Measurements from ENCODE around the gene PCMTD2.

The PCMTD2 gene

GRCh38 chr20:64253443-64253842 lies 2.1 kb upstream of the PCMTD2 start:
- H3K27me3 Mint-ChIP-seq: peaks cover 12 to 14% of the 10 kb centered on the region in 2 donors
- no peak for ATAC-seq (replicated peaks)
- no peak overlapping the region for H3K27ac Mint-ChIP-seq
- H3K36me3 Mint-ChIP-seq: peaks cover 0 to 4% of the 10 kb centered on the region in 2 donors
- H3K9me3 Mint-ChIP-seq: no peaks in the 10 kb centered on the region
- no peak for DNase-seq
- H3K4me3 Mint-ChIP-seq: no peak overlapping the region
- peaks cover 24 to 47% of the 10 kb centered on the region in 2 donors for H3K4me1 Mint-ChIP-seq

- peaks cover 12 to 14% of the 10 kb centered on the region in 2 donors for H3K27me3 Mint-ChIP-seq
- H3K36me3 Mint-ChIP-seq: peaks cover 0 to 4% of the 10 kb centered on the region in 2 donors
- H3K27ac Mint-ChIP-seq: peak overlapping the region; percentile 88
- H3K9me3 Mint-ChIP-seq: no peaks in the 10 kb centered on the region
- H3K4me1 Mint-ChIP-seq: peaks cover 31 to 54% of the 10 kb centered on the region in 2 donors
- no peak for DNase-seq
- ATAC-seq (replicated peaks): no peak
- peak overlapping the region; percentile 88 to 94 for H3K4me3 Mint-ChIP-seq
Observed at GRCh38 chr20:64254156-64254555, 1.4 kb upstream of the PCMTD2 start.

DNA sequence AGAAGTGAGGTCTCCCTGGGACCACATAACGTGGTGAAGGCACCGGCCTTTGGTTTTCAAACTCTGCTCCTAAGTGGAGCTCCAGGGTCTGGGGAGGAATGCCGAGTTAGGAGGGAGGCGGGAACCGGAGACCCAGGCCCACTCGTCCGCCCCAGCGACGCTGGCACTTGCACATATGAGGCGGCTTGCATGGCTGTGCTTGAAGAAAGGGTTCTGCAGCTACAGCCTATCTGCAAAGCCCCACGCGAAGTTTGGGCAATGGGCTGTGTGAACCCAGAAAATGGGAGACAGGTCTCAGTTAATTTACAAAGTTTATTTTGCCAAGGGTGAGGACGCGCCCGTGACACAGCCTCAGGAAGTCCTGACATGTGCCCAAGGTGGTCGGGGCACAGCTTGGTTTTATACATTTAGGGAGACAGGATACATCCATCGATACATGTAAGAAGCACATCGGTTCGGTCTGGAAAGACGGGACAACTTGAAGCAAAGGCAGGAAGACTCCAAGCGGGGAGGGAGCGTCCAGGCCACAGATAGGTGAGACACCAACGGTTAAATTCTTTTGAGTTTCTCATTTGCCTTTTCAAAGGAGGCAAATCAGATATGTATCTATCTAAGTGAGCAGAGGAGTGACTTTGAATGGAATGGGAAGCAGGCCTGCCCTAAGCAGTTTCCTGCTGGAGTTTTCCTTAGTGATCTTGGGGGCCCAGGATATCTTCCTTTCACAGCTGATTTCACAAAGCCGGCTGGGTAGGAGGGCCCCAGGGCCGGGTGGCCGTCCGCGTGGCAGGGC lies 782 bp upstream of the PCMTD2 start:
- Mint-ChIP-seq H3K27ac (peak overlapping the region; percentile 88), H3K36me3 (peaks cover 0 to 4% of the 10 kb centered on the region in 2 donors), H3K9me3 (no peaks in the 10 kb centered on the region), H3K4me1 (peaks cover 31 to 55% of the 10 kb centered on the region in 2 donors), H3K27me3 (peaks cover 10 to 13% of the 10 kb centered on the region in 2 donors), H3K4me3 (peak overlapping the region; percentile 88 to 94)
- DNase-seq (no peak), ATAC-seq (replicated peaks) (no peak)

DNA sequence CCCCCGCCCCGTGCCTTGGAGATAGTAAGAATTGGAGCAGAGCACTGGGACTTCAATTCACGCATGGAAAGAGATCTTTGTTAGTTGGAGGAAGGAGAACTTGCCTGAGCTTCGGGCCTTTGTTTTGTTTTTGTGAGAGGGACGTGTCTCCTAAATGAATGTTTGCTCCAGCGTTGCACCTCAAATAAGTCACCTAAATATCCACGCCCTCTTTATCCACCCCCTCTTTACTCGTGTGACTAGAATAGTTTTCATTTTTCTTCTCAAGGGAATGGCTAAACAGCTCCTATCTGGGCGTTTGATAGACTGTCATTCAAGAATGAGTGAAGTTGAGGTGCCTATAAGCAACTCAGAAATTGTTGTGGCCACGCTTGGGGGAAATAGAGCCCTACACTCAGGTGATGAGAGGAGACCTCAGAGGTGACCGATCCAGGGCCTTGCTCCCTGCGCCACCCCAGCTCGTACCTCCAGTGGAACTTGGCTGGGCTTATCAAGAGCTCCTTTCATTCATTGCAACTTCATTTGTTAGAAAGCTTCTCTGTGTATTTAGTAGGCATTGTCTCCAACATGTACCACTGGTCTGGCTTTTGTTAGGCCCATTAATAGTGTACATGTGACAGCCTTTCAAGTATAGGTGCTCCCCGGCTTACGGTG lies 861 bp downstream of the PCMTD2 start:
- DNase-seq: no peak
- Mint-ChIP-seq H3K36me3 (peaks cover 7 to 17% of the 10 kb centered on the region in 2 donors), H3K27me3 (peaks cover 0 to 4% of the 10 kb centered on the region in 2 donors), H3K4me3 (peak overlapping the region; percentile 94 to 98), H3K27ac (peak overlapping the region; percentile 98), H3K9me3 (no peaks in the 10 kb centered on the region), H3K4me1 (peaks cover 39 to 70% of the 10 kb centered on the region in 2 donors)
- ATAC-seq (replicated peaks): no peak

DNA sequence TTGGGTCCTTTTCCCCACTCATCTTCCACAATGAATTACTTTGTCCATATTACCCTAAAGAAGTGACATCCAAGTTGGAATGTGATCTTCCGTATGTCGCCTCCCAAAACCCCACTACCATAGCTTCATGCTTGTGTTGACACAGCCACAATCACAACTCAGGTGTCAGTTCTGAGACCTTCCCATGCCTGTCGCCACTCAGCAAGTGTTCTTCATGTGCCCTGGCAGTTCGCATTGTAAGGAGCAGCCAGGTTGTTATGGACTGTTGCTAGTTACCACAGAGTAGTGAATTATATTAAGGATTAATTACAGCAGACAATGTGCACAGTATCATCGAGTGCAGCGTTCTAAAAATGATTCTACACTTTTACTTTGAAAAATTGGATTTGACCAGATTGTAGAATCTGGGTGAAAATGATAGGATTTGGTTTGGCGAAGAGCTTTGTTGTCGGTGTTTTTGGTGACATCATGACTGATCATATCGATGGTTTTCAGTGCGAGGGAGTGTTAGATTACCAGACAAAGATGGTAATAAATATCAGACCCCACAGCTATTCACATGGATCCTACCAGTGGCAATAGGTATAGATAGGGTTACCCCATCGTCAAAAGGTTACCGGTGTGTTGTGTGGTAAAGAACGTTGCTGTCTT lies 1.7 kb downstream of the PCMTD2 start:
- H3K4me1 Mint-ChIP-seq: peaks cover 38 to 70% of the 10 kb centered on the region in 2 donors
- no peak overlapping the region for H3K27ac Mint-ChIP-seq

GRCh38 chr20:64258071-64258823 lies 2.7 kb downstream of the PCMTD2 start:
- Mint-ChIP-seq H3K36me3 (peaks cover 19 to 26% of the 10 kb centered on the region in 2 donors), H3K4me3 (no peak overlapping the region), H3K9me3 (no peaks in the 10 kb centered on the region), H3K4me1 (peaks cover 32 to 69% of the 10 kb centered on the region in 2 donors), H3K27me3 (no peaks in the 10 kb centered on the region), H3K27ac (no peak overlapping the region)
- ATAC-seq (replicated peaks) (no peak), DNase-seq (no peak)

More for the DNA sequence above, 1.7 kb downstream of the PCMTD2 start:
- DNase-seq (no peak), ATAC-seq (replicated peaks) (no peak)
- Mint-ChIP-seq H3K9me3 (no peaks in the 10 kb centered on the region), H3K4me3 (peak overlapping the region; percentile 70 to 98), H3K36me3 (peaks cover 9 to 17% of the 10 kb centered on the region in 2 donors), H3K27me3 (no peaks in the 10 kb centered on the region)

DNA sequence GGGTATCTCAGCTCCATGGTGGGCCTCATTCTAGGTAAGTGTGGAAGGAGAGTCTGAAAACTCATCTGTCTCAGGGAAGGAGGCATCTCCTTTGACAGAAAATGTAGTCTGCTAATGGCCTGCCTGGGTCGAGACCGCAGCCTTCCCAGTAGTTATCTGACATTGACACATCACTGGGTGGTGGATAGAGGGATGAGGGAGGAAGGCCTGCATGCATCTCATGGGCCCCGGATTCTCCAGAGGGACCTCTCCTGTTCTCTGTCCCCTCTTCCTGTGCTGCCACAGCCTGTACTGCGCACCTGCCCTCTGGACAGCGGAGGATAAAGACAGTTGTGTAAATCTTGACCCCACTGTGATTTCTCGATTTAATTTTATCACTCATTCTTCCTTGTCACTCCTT lies 4.7 kb downstream of the PCMTD2 start:
- Mint-ChIP-seq H3K4me1 (peaks cover 28 to 65% of the 10 kb centered on the region in 2 donors), H3K27me3 (no peaks in the 10 kb centered on the region), H3K27ac (peak overlapping the region; percentile 42), H3K9me3 (no peaks in the 10 kb centered on the region), H3K4me3 (no peak overlapping the region), H3K36me3 (peaks cover 23 to 29% of the 10 kb centered on the region in 2 donors)
- ATAC-seq (replicated peaks): no peak
- DNase-seq: no peak

- no peak overlapping the region for H3K27ac Mint-ChIP-seq
- H3K4me3 Mint-ChIP-seq: no peak overlapping the region
- peaks cover 26 to 32% of the 10 kb centered on the region in 2 donors for H3K36me3 Mint-ChIP-seq
- H3K4me1 Mint-ChIP-seq: peaks cover 28 to 62% of the 10 kb centered on the region in 2 donors
- ATAC-seq (replicated peaks) (no peak), DNase-seq (no peak)
- H3K9me3 Mint-ChIP-seq: no peaks in the 10 kb centered on the region
- H3K27me3 Mint-ChIP-seq: no peaks in the 10 kb centered on the region
Observed at GRCh38 chr20:64261138-64261537, 5.6 kb downstream of the PCMTD2 start.

GRCh38 chr20:64264091-64264490 lies 8.5 kb downstream of the PCMTD2 start:
- DNase-seq (no peak), ATAC-seq (replicated peaks) (no peak)
- no peak overlapping the region for H3K4me3 Mint-ChIP-seq
- H3K27me3 Mint-ChIP-seq: no peaks in the 10 kb centered on the region
- H3K27ac Mint-ChIP-seq: no peak overlapping the region
- H3K9me3 Mint-ChIP-seq: no peaks in the 10 kb centered on the region
- peaks cover 31 to 36% of the 10 kb centered on the region in 2 donors for H3K36me3 Mint-ChIP-seq
- peaks cover 11 to 32% of the 10 kb centered on the region in 2 donors for H3K4me1 Mint-ChIP-seq

DNA sequence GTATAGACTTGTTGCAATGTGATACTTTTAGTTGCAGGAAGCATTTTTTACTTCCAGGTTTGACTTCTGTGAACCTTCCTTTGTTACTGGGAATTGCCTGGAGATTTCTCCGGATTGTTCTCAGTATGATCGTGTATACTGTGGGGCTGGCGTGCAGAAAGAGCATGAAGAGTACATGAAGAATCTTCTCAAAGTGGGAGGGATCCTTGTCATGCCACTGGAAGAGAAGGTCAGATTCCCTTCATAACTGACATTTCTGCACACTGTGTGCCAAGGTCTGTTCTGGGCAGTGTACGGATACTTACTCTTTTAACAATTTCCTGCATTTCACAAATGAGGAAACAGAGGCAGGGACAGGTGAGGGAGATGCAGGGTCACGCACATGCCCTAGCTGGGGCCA lies 9.7 kb downstream of the PCMTD2 start:
- Mint-ChIP-seq H3K27me3 (no peaks in the 10 kb centered on the region), H3K4me1 (peaks cover 19 to 34% of the 10 kb centered on the region in 2 donors), H3K36me3 (peaks cover 40 to 46% of the 10 kb centered on the region in 2 donors), H3K9me3 (no peaks in the 10 kb centered on the region), H3K4me3 (no peak overlapping the region), H3K27ac (no peak overlapping the region)
- DNase-seq: no peak
- ATAC-seq (replicated peaks): no peak

DNA sequence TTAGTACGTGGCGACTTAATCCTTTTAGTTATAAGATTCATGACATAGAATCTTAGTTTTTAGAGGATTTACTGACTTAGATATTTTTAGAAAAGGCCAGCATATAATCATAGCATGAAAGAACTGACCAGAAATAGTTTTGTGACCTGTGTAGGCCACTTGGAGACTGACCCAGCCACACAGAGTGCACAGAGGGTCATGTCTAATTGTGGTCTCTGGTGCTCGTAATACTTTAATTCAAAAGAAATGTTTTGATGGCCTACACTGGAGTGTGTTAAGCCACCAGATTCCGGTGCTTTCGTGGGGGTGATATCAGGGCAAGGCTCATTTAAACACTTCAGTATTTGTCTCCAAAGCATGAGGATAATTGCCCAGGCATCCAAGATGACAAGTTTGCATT lies 11.4 kb downstream of the PCMTD2 start:
- Mint-ChIP-seq H3K27me3 (no peaks in the 10 kb centered on the region), H3K9me3 (no peaks in the 10 kb centered on the region), H3K4me3 (no peak overlapping the region), H3K27ac (no peak overlapping the region), H3K4me1 (peaks cover 15 to 23% of the 10 kb centered on the region in 2 donors), H3K36me3 (peaks cover 34 to 42% of the 10 kb centered on the region in 2 donors)
- ATAC-seq (replicated peaks): no peak
- DNase-seq: no peak

GRCh38 chr20:64268174-64268573 lies 12.6 kb downstream of the PCMTD2 start:
- peaks cover 24 to 37% of the 10 kb centered on the region in 2 donors for H3K36me3 Mint-ChIP-seq
- H3K4me3 Mint-ChIP-seq: no peak overlapping the region
- H3K4me1 Mint-ChIP-seq: peaks cover 12 to 15% of the 10 kb centered on the region in 2 donors
- DNase-seq: no peak
- H3K27ac Mint-ChIP-seq: no peak overlapping the region
- H3K9me3 Mint-ChIP-seq: no peaks in the 10 kb centered on the region
- no peak for ATAC-seq (replicated peaks)
- H3K27me3 Mint-ChIP-seq: no peaks in the 10 kb centered on the region

GRCh38 chr20:64269604-64270411 lies 14.3 kb downstream of the PCMTD2 start:
- no peak for ATAC-seq (replicated peaks)
- Mint-ChIP-seq H3K27ac (no peak overlapping the region), H3K27me3 (no peaks in the 10 kb centered on the region)

More at GRCh38 chr20:64269604-64270411, 14.3 kb downstream of the PCMTD2 start:
- Mint-ChIP-seq H3K9me3 (no peaks in the 10 kb centered on the region), H3K4me1 (peaks cover 7 to 12% of the 10 kb centered on the region in 2 donors), H3K4me3 (no peak overlapping the region), H3K36me3 (peaks cover 22 to 43% of the 10 kb centered on the region in 2 donors)
- no peak for DNase-seq
